GM21723 (cell line): ENCODE measurements around the gene SORCS2.

Source experiments
- ATAC-seq: cut with Tn5 transposase; IDR thresholded peaks from one replicate; pipeline ENCODE4 v1.9.1; 2021; ENCODE audit warnings: mild to moderate bottlenecking, moderate library complexity; ENCODE audit not compliant: unreplicated experiment

Gene SORCS2

DNA sequence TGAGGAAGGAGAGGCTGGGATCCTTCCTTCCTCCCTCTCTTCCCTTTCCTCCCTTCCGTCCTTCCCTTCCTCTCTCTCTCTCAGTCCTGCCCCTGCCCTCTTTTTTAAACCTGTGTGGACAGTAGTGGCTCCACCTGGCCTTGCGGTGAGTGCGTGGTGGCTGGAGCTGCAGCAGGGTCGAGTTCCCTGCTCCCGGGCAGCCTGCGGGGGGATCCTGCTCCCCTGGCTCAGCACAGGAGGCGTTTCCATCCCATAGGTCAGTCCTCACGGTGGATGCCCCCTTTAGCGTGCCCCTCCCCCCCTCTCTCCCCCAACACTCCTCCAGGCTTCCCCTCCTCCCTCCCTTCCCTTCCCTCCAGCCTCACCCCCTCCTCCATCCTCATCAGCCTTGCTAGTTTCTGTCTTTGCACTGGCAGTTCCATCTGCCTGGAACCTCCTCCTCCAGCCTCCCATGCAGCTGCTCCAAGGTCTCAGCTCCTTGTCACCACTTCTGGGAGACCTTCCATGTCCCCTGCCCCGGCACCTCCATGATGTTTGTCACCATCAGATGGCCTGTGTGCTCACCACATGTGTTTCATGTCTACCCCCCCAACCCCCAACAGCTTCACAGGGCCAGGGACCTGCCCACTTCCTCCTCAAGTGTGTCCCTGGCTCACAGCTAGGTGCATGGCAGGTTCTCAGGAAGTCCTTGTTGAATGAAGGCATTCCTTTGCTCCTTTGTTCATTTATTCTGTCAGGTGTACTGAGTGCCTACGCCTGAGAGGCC, 174.0 kb downstream of the SORCS2 start:
- no peak for ATAC-seq

DNA sequence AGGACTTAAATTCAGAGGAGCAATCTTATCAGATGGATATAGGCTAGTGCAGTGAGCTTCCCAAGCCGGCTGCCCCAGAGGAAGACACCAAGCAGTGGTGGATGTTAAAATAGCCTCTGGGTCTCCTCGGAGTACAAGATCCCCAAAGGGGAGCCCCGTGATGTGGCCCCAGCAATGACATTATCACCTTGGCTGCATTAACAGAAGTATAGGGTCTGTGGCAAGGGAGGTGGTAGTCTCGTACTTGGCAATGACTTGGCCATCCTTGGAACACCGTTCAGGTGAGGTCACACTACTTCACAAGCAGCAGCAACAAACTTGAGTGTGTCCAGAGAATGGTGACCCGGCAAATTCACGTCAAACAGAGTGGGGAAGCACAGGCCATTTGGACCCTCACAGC, 174.6 kb downstream of the SORCS2 start:
- no peak for ATAC-seq

DNA sequence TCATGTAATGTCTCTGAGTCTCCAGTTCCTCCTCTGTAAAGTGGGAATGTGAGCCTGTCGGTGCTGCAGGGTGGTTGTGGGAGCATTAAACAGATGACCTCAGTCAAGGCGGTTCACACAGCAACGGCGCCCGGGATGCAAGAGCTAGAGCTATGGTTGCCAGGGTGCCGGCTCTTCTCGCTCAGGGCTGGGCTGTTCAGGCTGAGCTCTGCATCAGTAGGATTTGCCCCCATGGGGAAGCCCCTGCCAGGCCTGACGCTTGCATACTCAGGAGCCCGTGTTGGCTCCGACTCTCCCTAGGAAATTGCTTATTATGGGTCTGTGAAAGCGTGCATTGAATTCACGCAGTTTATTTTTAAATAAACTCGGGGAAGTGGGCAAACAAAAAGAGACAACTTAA, 175.1 kb downstream of the SORCS2 start:
- no peak for ATAC-seq

DNA sequence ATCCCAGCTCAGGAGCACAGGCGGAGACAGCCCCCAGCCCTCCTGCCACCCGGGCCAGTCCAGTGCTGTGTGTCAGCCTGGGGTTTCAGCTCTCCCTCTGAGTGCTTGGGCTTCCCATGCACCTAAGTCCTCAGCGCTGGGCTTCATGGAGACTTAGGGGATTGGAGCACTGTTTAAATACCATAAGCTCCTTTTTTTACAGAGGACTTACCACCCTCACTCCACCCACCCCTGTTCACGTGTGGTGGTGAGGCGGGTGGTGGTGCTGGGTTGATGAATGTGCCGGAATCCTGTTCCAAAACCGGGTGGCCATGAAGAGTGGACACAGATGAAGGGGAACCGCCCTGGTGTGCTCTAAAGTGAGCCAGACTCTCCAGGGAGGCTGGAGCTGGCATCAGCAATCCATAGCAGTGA, 175.5 kb downstream of the SORCS2 start:
- no peak for ATAC-seq

DNA sequence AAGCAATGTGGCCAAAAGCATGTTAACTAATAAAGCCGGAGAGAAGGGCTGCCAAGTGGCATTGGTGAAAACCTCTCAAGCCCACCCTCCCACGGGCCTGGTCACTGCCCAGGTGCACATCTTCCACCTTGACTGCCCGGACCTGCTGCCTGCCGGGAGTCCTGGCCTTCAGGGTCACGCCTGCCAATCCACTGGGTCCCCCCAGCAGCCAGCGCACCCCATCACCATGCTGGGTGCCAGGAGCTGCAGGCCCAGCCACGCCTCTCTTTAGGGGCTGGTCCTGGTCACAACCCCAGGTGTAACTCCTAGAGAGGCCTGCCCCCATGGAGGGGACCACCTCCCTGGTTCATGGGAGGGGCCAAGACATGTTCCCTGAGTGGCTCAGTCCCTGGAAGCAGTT, 176.0 kb downstream of the SORCS2 start:
- no peak for ATAC-seq

DNA sequence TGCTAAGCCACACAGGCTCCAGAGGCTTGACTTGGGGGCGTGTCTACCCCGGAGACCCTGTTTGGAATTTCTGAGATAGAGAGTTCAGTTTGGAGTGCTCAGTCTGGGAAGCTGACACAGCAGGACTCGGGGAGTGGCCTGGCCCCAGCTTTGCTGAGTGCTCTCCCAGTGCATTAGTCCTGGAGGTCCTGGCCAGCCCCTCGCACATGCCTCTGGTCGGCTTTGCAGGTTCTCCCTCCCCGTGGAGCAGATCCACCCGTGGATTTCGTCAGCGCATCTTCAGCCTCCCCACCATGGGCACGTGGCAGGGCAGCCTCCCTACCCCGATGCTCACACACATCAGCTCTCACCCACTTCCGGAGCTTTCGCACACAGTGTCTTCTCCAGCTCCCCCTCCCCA, 177.2 kb downstream of the SORCS2 start:
- no peak for ATAC-seq

DNA sequence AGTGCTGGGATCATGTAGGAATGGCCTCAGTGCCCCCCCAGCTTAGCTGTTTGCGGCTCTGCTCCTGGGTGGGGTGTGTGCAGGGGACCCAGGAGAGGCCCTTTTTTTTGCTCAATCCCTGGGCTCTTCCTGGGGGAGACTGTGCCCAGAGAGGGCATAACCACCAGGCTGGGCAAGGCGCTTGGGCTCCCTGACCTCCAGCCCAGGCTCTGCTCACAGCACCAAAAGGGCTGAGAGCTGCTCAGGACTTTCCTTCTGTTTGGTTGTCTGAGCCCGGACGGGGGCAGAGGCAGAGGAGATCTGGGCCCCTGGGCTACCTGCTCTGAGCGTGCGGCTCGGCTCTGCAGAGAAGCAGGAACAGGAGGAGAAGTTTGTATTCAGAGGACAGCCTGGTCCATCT, 177.7 kb downstream of the SORCS2 start:
- no peak for ATAC-seq

DNA sequence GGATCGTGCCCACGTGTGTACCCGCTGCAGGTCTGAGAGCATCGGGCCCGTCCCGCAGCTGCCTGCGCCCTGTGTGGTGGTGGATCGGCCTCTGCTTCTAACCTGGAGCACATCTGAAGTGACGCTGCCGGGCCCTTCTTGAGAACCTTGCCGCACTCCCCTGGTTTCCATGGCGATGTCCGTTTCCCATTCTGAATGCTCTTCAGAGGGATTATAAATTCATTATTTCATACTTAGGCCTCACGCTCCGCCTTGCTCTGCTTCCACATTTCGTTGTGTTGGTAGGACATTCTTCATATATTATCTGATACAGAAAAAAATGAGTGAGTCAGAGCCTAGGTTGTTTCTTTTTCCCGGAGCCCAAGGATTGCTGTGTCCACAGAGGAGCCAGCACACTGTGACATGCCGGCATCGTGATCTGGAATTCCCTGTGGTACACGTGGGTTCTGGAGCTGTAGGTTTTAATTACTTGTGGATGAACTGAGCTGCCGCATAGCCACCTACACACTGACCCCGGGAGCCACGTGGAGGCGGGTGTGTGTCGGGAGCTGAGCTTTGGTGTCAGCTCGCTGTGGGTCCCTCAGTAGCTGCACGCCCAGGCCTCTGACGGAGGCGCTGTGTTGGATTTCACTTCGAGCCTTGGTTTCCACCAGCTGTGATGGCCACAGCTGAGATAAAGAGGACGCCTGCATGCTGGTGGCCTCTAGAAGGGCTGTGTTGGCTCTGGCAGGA, 179.0 kb downstream of the SORCS2 start:
- ATAC-seq = no peak

DNA sequence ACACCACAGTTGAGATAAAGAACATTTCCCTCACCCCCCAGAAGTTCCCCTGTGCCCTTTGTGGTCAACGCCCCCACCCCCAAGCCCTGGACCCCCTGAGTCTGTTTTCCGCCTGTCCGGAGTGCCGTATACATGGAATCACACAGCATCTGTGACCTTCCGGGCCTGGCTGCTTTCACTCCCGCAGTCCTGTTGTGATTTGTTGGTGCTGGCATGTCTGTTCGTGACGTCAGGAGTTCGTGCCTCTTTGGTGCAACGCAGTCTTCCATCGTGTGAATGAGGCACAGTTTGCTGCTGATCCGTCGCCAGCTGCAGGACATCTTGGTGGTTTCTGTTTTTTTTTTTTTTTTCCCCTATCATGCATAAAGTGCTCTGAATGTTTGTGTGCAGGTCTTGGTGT, 180.3 kb downstream of the SORCS2 start:
- ATAC-seq = no peak

DNA sequence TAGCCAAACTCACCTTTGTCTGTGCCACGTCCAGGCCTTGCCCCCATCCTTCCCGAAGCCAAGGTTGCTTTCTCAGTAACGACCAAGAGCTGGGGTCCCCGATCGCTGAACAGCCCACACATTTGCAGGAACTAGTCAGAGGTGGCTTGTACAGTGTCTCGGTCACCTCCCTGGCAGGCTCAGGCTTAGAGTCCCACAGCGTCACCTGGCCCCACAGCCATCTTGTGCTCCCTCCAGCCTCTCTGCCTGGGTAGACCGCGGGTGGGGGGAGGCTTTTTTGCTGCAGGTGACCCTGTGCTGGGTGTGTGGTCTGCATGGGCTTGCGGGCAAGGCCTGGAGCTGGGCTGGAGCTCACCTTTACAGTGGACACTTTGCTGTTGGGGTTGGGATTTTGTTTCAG, 182.2 kb downstream of the SORCS2 start:
- ATAC-seq = no peak

DNA sequence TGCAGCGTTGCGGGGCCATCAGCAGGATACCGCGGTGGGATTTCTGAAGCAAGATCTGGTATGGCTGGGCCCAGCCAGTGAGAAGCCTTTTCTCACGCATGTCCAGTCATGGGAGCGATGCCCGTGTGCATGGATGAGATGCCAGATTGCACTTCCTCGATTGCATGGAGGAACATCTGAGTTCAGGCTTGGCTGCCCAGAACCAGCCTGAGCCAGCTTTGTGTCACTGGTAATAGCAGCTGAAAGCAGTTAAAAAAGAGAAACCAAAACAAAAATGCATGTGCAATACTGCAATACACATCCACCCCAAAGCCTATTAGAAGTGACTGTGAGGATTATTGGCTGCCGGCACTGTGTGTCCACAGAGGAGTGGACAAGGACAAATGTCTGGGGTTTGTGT, 183.1 kb downstream of the SORCS2 start:
- no peak for ATAC-seq

DNA sequence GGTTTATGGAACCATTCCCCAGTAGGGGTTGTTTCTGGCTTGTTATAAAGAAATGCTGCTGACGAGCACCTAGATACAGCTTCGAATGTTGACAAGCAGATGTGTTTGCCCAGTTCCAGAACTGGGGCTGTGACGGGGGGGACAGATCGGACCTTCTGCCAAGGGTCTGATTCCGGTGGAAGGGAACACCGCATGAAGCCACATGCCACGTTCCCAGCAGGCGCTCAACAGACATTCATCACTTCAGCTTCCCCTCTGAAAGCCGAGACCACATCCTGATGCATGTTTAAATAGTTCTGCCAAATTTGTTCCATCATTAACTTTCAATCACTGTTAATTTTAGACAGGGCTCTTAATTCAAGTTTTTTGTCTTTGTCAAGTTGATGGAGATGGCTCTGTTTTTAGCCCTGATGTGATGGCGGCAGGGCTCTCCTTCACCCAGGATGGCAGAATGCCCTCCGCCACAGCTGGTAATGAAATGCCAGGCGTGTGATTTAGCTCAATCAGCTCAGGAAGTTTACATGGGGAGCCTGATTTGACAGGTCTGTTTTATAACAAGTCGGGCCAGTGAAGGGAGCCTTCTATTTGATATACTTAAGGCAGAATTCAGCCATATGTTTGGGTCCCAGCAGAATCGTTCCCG, 185.0 kb downstream of the SORCS2 start:
- no peak for ATAC-seq

DNA sequence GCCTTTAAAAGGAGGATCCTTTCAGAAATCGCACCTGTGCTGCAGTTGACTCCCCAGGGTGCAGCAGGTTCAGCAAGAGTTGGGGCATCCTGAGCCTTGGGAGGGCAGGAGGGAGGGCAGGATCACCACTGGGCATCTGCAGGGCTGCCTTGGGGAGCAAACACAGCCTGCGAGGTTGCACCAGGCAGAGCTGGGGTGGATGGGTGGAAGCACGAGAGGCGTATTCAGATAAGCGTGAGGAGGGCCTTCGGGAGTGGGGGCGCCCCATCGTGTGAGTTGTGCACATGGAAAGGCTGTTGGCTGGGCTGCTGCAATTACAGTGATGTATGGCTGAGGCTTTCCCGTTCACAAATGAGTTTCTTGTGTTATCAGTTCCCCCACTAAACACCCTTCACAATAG, 186.8 kb downstream of the SORCS2 start:
- ATAC-seq = no peak

DNA sequence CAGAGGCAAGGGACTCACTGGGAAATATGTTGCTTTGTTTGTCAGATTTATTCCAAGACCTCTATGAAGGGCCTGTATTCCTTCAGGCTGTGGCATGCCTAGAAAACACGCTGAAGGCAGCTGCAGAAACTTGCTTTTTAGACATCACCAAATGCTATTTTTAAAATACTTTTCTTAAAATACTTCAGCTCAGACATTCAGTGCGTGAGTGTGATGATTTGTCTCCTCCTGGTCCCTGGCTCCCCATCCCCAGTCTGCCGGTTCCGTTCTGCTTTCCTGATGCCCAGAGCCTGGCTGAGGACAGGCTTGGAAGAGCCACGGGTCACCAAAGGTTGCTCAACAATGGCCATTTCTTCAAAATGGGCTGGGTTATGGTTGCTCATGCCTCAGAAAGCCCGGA, 187.4 kb downstream of the SORCS2 start:
- ATAC-seq = no peak

DNA sequence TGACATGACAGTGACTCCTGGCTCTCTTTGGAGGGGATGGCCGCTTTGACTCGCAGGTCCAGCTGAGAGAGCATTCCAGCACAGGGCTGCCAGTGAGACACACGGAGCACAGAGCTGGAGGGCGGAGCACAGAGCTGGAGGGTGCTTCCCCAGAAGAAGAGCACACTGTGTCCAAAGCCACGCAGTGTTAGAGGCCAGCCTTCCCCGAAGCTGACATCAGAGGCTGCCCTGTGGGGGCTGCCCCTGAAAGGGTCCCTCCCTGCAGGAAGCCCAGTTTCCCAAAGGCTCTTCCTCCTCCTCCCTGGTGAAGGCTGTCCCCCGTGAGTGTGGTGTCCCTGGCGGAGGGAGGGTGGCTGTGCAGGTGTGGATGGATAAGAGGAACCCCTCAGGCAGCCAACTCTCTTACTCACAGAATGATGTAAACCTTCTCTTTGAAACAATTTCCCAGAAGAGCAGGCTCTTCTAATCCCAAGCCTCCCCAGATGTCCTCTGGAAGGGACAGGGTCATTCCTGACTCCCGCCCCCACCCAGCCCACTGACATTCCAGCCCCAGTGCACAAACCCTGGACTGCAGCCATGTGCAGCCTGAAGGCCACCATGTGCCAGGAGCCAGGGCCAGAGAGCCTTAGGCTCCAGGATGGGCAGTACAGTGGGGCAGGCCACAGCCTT, 189.0 kb downstream of the SORCS2 start:
- ATAC-seq = no peak

DNA sequence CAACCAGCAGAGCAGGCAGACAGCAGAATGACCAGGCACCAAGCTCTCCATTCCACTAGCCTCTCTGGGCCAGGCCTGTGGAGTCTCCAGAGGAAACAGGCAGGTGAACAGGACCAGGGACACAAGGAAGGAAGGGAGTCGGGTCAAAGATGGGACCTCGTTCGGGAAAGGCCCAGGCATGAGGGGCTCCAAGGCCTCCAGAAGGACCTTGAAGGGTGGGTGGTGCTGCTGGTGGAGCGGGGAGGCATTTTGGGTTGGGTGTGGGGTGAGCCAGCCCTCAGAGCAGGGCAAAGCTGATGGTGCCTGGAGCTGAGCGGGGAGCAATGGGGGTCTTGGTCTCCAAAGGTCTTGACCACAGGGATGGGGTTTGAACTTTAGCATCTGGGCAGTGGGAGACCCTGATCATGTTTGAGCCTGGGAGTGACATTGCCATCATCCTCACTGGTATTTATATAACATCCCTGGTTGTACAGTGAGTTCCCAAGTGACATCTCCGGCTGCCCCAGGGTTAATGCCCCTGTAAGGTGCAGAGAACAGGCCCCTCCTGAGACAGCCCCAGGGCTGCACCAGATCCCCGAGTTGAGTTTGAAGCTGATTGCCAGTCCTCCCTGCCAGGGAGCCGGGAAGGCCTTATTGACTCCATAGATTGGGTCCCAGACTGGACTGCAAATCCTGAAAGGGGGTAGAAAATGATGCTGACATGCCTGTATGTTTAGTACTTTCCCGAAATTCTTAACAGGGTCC, 189.7 kb downstream of the SORCS2 start:
- no peak for ATAC-seq

DNA sequence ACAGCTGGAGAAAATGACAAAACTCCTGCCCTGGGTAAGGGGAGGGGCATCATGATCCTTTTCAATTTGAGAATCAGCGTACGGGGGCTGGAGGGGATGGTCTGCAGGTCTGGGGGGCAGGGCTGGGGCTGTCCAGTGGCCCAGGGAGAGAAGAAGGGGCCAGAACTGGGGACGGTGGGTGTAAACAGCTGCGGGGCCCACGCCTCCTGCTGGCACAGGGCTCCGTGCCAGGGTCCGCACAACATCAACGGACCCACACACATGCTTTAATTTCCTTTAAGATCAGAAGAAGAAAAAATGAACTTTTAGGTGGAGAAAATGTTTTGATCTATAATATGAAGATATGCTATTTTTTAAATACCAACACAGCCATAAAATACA, 190.3 kb downstream of the SORCS2 start:
- no peak for ATAC-seq

DNA sequence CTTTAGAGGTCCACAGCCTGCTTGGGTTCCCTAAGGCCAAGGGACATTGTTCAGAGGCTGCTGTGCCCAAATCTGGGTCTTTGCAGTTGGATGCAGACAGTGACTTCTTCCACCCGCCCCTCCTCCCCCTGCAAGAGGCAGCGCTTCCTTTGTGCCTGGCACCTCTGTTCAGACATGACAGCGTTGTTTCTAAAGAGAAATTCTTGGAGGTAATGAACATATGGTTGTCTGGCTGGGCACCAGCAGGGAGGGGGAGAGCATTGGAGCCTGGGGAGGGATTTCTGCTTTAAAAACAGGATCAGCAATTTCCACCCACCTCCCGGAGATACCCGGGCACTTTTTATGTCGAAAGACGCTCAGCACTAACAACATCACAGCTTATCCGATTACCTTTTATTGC, 190.9 kb downstream of the SORCS2 start:
- ATAC-seq = no peak

DNA sequence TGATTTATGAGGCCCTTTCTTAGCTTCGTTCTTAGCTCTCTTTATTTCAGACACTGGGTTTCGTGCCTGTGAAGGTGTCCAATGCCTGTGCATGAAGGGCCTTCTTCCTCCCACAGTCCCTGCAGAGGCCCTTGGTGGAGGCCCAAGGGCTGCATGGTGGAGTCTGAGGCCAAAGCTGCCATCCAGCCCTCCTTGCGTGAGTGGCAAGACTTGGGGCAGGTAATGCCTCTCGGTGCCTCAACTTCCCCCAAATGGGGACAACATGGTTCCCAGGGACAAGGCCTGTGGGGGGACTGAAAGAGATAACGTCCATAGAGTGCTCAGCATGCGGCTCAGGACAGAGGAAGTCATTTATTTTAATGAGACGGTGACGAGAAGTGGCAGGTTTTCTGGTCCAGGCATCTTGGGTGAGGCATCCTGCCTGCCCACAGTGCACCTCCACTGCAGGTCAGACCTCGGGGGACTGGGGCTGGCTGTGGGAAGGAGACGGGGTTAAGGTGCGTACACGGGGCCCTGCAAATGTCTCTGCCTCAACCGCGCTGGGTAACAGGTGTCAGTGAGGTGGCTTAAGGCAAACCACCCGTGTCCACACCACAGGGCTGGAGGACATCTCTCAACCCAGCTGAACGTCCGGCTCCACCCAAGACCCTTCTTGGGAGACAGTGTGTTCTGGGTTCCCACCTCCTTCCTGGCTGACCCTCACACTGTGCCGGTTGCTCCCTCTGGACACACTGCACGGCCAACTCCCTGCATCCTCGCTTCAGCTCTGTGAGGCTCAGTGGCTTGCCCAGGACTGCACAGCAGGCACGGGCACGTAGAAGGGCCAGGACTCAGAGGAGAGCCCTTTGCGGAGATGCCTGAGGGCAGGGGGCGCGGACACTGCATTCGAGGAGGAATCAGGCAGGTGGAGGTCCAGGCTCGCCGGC, 191.9 kb downstream of the SORCS2 start:
- ATAC-seq = no peak
